MM.1S (cell line): ENCODE measurements around the gene RAPGEF6.

ENCODE experiments used
- CTCF ChIP-seq: fragments of 300-600 bp; sonication (generic); IDR thresholded peaks from 2 replicates; pipeline ENCODE4 v1.5.1; 2016; ENCODE audit warnings: antibody characterized with exemption, low read length, mixed read lengths
- EZH2 ChIP-seq: fragments of 300-600 bp; sonication (generic); optimal IDR thresholded peaks from 2 replicates; pipeline ENCODE3; 2017; ENCODE audit warnings: low read depth, mild to moderate bottlenecking, antibody characterized with exemption, low read length, mixed read lengths
- EZH2phosphoT487 ChIP-seq: fragments of 300-600 bp; sonication (generic); IDR thresholded peaks from 2 replicates; pipeline ENCODE4 v1.6.1; 2018; ENCODE audit warnings: antibody characterized with exemption, low read length

GRCh38 chr5:131530706-131531331 is 104.2 kb downstream of the RAPGEF6 start:
- TF ChIP-seq CTCF (no peak), EZH2phosphoT487 (no peak), EZH2 (no peak)
